ENCODE measurements around the gene DPF3.

DPF3 gene

GRCh38 chr14:72678356-72678755 is 215.5 kb downstream of the DPF3 start:
- Histone ChIP-seq H3K9me3 (ENCODE audit: control insufficient read depth, insufficient read depth, low read length) (no peaks in the 10 kb centered on the region), H3K4me2 (ENCODE audit: low read length) (no peak overlapping the region), H4K20me1 (ENCODE audit: control insufficient read depth, insufficient read depth, low read depth, low read length) (no peaks in the 10 kb centered on the region), H3K4me3 (ENCODE audit: low read length) (no peak overlapping the region), H3K4me1 (ENCODE audit: control insufficient read depth, low read length) (peaks cover 11% of the 10 kb centered on the region), H3K27me3 (ENCODE audit: control insufficient read depth, low read length) (no peaks in the 10 kb centered on the region), H3K27ac (ENCODE audit: low read depth, low read length) (no peak overlapping the region), H3K79me2 (ENCODE audit: control insufficient read depth, low read length) (no peaks in the 10 kb centered on the region), H3K9me2 (replicated peaks; ENCODE audit: control insufficient read depth, low read length) (no peaks in the 10 kb centered on the region), H3F3A (ENCODE audit: control insufficient read depth, insufficient read depth) (no peaks in the 10 kb centered on the region), H3K36me3 (ENCODE audit: control insufficient read depth, low read length) (no peaks in the 10 kb centered on the region)
- TF ChIP-seq EZH2phosphoT487 (IDR thresholded peaks at IDR 0.05; ENCODE audit: borderline replicate concordance, low read length) = no peak
- TF ChIP-seq, protein P1, sequence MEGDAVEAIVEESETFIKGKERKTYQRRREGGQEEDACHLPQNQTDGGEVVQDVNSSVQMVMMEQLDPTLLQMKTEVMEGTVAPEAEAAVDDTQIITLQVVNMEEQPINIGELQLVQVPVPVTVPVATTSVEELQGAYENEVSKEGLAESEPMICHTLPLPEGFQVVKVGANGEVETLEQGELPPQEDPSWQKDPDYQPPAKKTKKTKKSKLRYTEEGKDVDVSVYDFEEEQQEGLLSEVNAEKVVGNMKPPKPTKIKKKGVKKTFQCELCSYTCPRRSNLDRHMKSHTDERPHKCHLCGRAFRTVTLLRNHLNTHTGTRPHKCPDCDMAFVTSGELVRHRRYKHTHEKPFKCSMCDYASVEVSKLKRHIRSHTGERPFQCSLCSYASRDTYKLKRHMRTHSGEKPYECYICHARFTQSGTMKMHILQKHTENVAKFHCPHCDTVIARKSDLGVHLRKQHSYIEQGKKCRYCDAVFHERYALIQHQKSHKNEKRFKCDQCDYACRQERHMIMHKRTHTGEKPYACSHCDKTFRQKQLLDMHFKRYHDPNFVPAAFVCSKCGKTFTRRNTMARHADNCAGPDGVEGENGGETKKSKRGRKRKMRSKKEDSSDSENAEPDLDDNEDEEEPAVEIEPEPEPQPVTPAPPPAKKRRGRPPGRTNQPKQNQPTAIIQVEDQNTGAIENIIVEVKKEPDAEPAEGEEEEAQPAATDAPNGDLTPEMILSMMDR (IDR thresholded peaks at IDR 0.05; ENCODE audit: low read depth, low read length, poor library complexity, severe bottlenecking) = no peak

- Histone ChIP-seq H3K27me3 (ENCODE audit: control insufficient read depth, low read length) (no peaks in the 10 kb centered on the region), H3F3A (ENCODE audit: control insufficient read depth, insufficient read depth) (no peaks in the 10 kb centered on the region), H3K9me2 (replicated peaks; ENCODE audit: control insufficient read depth, low read length) (no peaks in the 10 kb centered on the region), H3K4me1 (ENCODE audit: control insufficient read depth, low read length) (peaks cover 11% of the 10 kb centered on the region), H4K20me1 (ENCODE audit: control insufficient read depth, insufficient read depth, low read depth, low read length) (no peaks in the 10 kb centered on the region), H3K27ac (ENCODE audit: low read depth, low read length) (no peak overlapping the region), H3K4me2 (ENCODE audit: low read length) (no peak overlapping the region), H3K4me3 (ENCODE audit: low read length) (no peak overlapping the region), H3K79me2 (ENCODE audit: control insufficient read depth, low read length) (no peaks in the 10 kb centered on the region), H3K9me3 (ENCODE audit: control insufficient read depth, insufficient read depth, low read length) (no peaks in the 10 kb centered on the region), H3K36me3 (ENCODE audit: control insufficient read depth, low read length) (no peaks in the 10 kb centered on the region)
- TF ChIP-seq, protein P1 (IDR thresholded peaks at IDR 0.05; ENCODE audit: low read depth, low read length, poor library complexity, severe bottlenecking) = no peak
- TF ChIP-seq EZH2phosphoT487 (IDR thresholded peaks at IDR 0.05; ENCODE audit: borderline replicate concordance, low read length) = no peak
These were observed 216.2 kb downstream of the DPF3 start for GRCh38 chr14:72677664-72678063.

- H4K20me1 ChIP-seq (ENCODE audit: control insufficient read depth, insufficient read depth, low read depth, low read length) = no peaks in the 10 kb centered on the region
- H3K4me3 ChIP-seq (ENCODE audit: low read length) = no peak overlapping the region
- H3K4me2 ChIP-seq (ENCODE audit: low read length) = peak overlapping the region; percentile 45
- H3F3A ChIP-seq (ENCODE audit: control insufficient read depth, insufficient read depth) = no peaks in the 10 kb centered on the region
- H3K4me1 ChIP-seq (ENCODE audit: control insufficient read depth, low read length) = peaks cover 11% of the 10 kb centered on the region
- no peaks in the 10 kb centered on the region for H3K79me2 ChIP-seq (ENCODE audit: control insufficient read depth, low read length)
- no peak overlapping the region for H3K27ac ChIP-seq (ENCODE audit: low read depth, low read length)
- no peaks in the 10 kb centered on the region for H3K36me3 ChIP-seq (ENCODE audit: control insufficient read depth, low read length)
- H3K9me2 ChIP-seq (replicated peaks; ENCODE audit: control insufficient read depth, low read length) = no peaks in the 10 kb centered on the region
- no peaks in the 10 kb centered on the region for H3K9me3 ChIP-seq (ENCODE audit: control insufficient read depth, insufficient read depth, low read length)
- no peaks in the 10 kb centered on the region for H3K27me3 ChIP-seq (ENCODE audit: control insufficient read depth, low read length)
- TF ChIP-seq, protein P1 (IDR thresholded peaks at IDR 0.05; ENCODE audit: low read depth, low read length, poor library complexity, severe bottlenecking) = no peak
- no peak for TF ChIP-seq EZH2phosphoT487 (IDR thresholded peaks at IDR 0.05; ENCODE audit: borderline replicate concordance, low read length)
These were observed 218.8 kb downstream of the DPF3 start for GRCh38 chr14:72675126-72675525.
